GM23338 (cell line): Measurements from ENCODE around the gene HELZ. TPM values are rescaled to one million over a fixed set of nuclear protein-coding genes. Genes with fewer than 3 reads are reported as not detected.

Experiments used
- ATAC-seq: fragments of 200-7000 bp; cut with Tn5 transposase; 3 replicates; pipeline ENCODE4 v1.9.1; 2020
- DNase-seq: peaks from one replicate; pipeline ENCODE4 v3.0.0-alpha.2; 2015; ENCODE audit warnings: low spot score
- H2AFZ ChIP-seq: fragments of 200-600 bp; sonication (generic); 2 replicates; pipeline ENCODE4 v1.8.0; 2016; ENCODE audit warnings: antibody characterized with exemption, mild to moderate bottlenecking, moderate library complexity
- H3F3A ChIP-seq: fragments of 200-600 bp; sonication (generic); replicated peaks from 2 replicates; pipeline ENCODE4 v1.8.0; 2017; ENCODE audit warnings: antibody characterized with exemption, mixed run types, low read depth
- H3K27ac ChIP-seq: fragments of 200-600 bp; sonication (generic); 2 replicates; pipeline ENCODE4 v1.6.1; 2016; ENCODE audit warnings: low read depth
- H3K27me3 ChIP-seq: fragments of 200-600 bp; sonication (generic); 2 replicates; pipeline ENCODE4 v1.8.0; 2016; ENCODE audit warnings: mild to moderate bottlenecking, mixed run types, moderate library complexity; ENCODE audit not compliant: insufficient read depth
- H3K36me3 ChIP-seq: fragments of 200-600 bp; sonication (generic); 2 replicates; pipeline ENCODE4 v1.8.0; 2016; ENCODE audit warnings: mild to moderate bottlenecking; ENCODE audit not compliant: insufficient read depth
- H3K4me1 ChIP-seq: fragments of 200-600 bp; sonication (generic); 2 replicates; pipeline ENCODE4 v1.8.0; 2016; ENCODE audit warnings: mild to moderate bottlenecking, moderate library complexity; ENCODE audit not compliant: insufficient read depth
- H3K4me2 ChIP-seq: fragments of 200-600 bp; sonication (generic); 2 replicates; pipeline ENCODE4 v1.7.1; 2017; ENCODE audit warnings: mixed run types
- H3K4me3 ChIP-seq: fragments of 200-600 bp; sonication (generic); 2 replicates; pipeline ENCODE4 v1.6.1; 2016; ENCODE audit warnings: mixed run types
- H3K79me2 ChIP-seq: fragments of 200-600 bp; sonication (generic); replicated peaks from 2 replicates; pipeline ENCODE4 v1.8.0; 2017; ENCODE audit warnings: mild to moderate bottlenecking; ENCODE audit not compliant: insufficient read depth
- H3K9me2 ChIP-seq: fragments of 200-600 bp; sonication (generic); 2 replicates; pipeline ENCODE4 v1.8.0; 2017; ENCODE audit not compliant: insufficient read depth
- H4K20me1 ChIP-seq: fragments of 200-600 bp; sonication (generic); replicated peaks from 2 replicates; pipeline ENCODE4 v1.8.0; 2017; ENCODE audit warnings: mild to moderate bottlenecking; ENCODE audit not compliant: insufficient read depth
- H3K27ac Mint-ChIP-seq: 2 replicates; pipeline ENCODE4 v1.8.0; 2020; ENCODE audit warnings: inconsistent platforms, mild to moderate bottlenecking, moderate library complexity, mixed read lengths
- H3K27me3 Mint-ChIP-seq: 3 replicates; pipeline ENCODE4 v1.8.0; 2022; ENCODE audit warnings: low read depth, mild to moderate bottlenecking, moderate library complexity, mixed read lengths, inconsistent platforms; ENCODE audit not compliant: insufficient read depth, poor library complexity
- H3K36me3 Mint-ChIP-seq: 3 replicates; pipeline ENCODE4 v1.8.0; 2021; ENCODE audit warnings: low read depth, mild to moderate bottlenecking, inconsistent platforms, moderate library complexity, mixed read lengths
- H3K4me1 Mint-ChIP-seq: 3 replicates; pipeline ENCODE4 v1.8.0; 2020; ENCODE audit warnings: mild to moderate bottlenecking, inconsistent platforms, mixed read lengths
- H3K4me3 Mint-ChIP-seq: 3 replicates; pipeline ENCODE4 v1.8.0; 2021; ENCODE audit warnings: moderate library complexity, mild to moderate bottlenecking, inconsistent platforms, mixed read lengths
- H3K9me3 Mint-ChIP-seq: 3 replicates; pipeline ENCODE4 v1.8.0; 2020; ENCODE audit warnings: moderate library complexity, mild to moderate bottlenecking, inconsistent platforms, mixed read lengths
- CREB1 ChIP-seq: fragments of 250-450 bp; sonication (Bioruptor Pico); IDR thresholded peaks from 2 replicates; pipeline ENCODE4 v1.5.0; 2020; ENCODE audit warnings: low read depth, mild to moderate bottlenecking, moderate library complexity
- CTCF ChIP-seq, 2 experiments: fragments of 200-600 bp in 1 of 2; sonication (generic) in 1 of 2; conservative IDR thresholded peaks; 2 replicates each; pipeline versions ENCODE4 v1.5.1 to v1.6.1; 2016 to 2017; ENCODE audit warnings: antibody characterized with exemption in 2 of 2, low read depth in 2 of 2, mild to moderate bottlenecking in 2 of 2, moderate library complexity in 1 of 2
- EZH2 ChIP-seq: fragments of 200-600 bp; sonication (generic); IDR thresholded peaks from one replicate; pipeline ENCODE4 v1.8.0; 2017; ENCODE audit warnings: antibody characterized with exemption, mild to moderate bottlenecking, low read depth; ENCODE audit not compliant: unreplicated experiment
- JUNB ChIP-seq: IDR thresholded peaks from one replicate; pipeline ENCODE4 v1.6.1; 2016; ENCODE audit warnings: antibody characterized with exemption; ENCODE audit not compliant: unreplicated experiment
- NANOG ChIP-seq: IDR thresholded peaks from 2 replicates; pipeline ENCODE4 v1.6.1; 2016; ENCODE audit warnings: antibody characterized with exemption, borderline replicate concordance
- REST ChIP-seq: IDR thresholded peaks from one replicate; pipeline ENCODE4 v1.6.1; 2018; ENCODE audit warnings: antibody characterized with exemption; ENCODE audit not compliant: unreplicated experiment
- ZNF114 ChIP-seq: fragments of 250-450 bp; sonication (Bioruptor Pico); IDR thresholded peaks from 2 replicates; pipeline ENCODE4 v1.5.0; 2020; ENCODE audit warnings: mild to moderate bottlenecking, moderate library complexity
- ZNF331 ChIP-seq: fragments of 250-450 bp; sonication (Bioruptor Pico); IDR thresholded peaks from 2 replicates; pipeline ENCODE4 v1.5.0; 2020; ENCODE audit warnings: low read depth, mild to moderate bottlenecking, moderate library complexity
- polyA plus RNA-seq: library from polyadenylated mRNA; unstranded; fragments of >200 nt; fragmentation: Nextera tagmentation; extraction: Ambion mirVana; gene quantifications from 2 replicates; pipeline ENCODE4 v1.2.1, GENCODE V29; 2016
- total RNA-seq: library from RNA; depleted of rRNA; stranded (reverse); fragments of >200 nt; shearing (Covaris generic); gene quantifications from 2 replicates; pipeline ENCODE4 v1.2.3, GENCODE V29; 2014

Gene HELZ
- total and polyA plus RNA-seq, 2 experiments from 2014 or later, result 38.9 to 62.0 TPM

- TF ChIP-seq CTCF (conservative IDR thresholded peaks at IDR 0.05; ENCODE audit: low read depth in 2 of 2) (no peak), REST (no peak), ZNF114 (no peak), JUNB (no peak), EZH2 (no peak), ZNF331 (CRISPR knock-in tag) (no peak), NANOG (no peak), CREB1 (no peak)
Observed at GRCh38 chr17:67187927-67188326, 57.1 kb downstream of the HELZ start (continued).

- Mint-ChIP-seq H3K27ac (no peak overlapping the region), H3K4me1 (no peaks in the 10 kb centered on the region), H3K27me3 (no peaks in the 10 kb centered on the region), H3K4me3 (no peak overlapping the region), H3K9me3 (no peaks in the 10 kb centered on the region), H3K36me3 (no peaks in the 10 kb centered on the region)
- no peaks in the 10 kb centered on the region for H3K36me3 ChIP-seq
- ATAC-seq (no peak), DNase-seq (no peak)
- H3K27me3 ChIP-seq, result no peaks in the 10 kb centered on the region
- TF ChIP-seq EZH2 (no peak), REST (no peak)
- no peaks in the 10 kb centered on the region for H4K20me1 ChIP-seq
- no peaks in the 10 kb centered on the region for H3K9me2 ChIP-seq
- no peak overlapping the region for H3K4me3 ChIP-seq
- no peaks in the 10 kb centered on the region for H3K4me1 ChIP-seq
- no peak overlapping the region for H3K4me2 ChIP-seq
- no peak overlapping the region for H3K27ac ChIP-seq
- H3K79me2 ChIP-seq, result no peaks in the 10 kb centered on the region
- no peaks in the 10 kb centered on the region for H3F3A ChIP-seq
- H2AFZ ChIP-seq, result no peak overlapping the region
Observed at GRCh38 chr17:67186782-67187181, 58.2 kb downstream of the HELZ start.
